Measurements from ENCODE around the gene TREX2. TPM values are rescaled to one million over a fixed set of nuclear protein-coding genes. Genes with fewer than 3 reads are reported as not detected.

The TREX2 gene
- total and polyA plus RNA-seq, 2 of the 8 experiments (the other 6 are each of a cell fraction or from before 2014, with no cell fraction given), result 0.71 to 0.80 TPM

GRCh38 chrX:153410373-153410772 lies 35.5 kb downstream of the TREX2 start (continued):
- TF ChIP-seq, protein P1, sequence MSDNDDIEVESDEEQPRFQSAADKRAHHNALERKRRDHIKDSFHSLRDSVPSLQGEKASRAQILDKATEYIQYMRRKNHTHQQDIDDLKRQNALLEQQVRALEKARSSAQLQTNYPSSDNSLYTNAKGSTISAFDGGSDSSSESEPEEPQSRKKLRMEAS (IDR thresholded peaks at IDR 0.05), result no peak

Data from H1 (cell line).